ENCODE data around the gene BSDC1. TPM values are rescaled to one million over a fixed set of nuclear protein-coding genes. Genes with fewer than 3 reads are reported as not detected.

Gene BSDC1
- total and polyA plus RNA-seq, 2 of the 13 experiments (the other 11 are each of a cell fraction or from before 2014, with no cell fraction given): 40.3 to 64.2 TPM

- no peak for TF ChIP-seq ZNF441 (CRISPR knock-in tag; IDR thresholded peaks at IDR 0.05; ENCODE audit: borderline replicate concordance)
- TF ChIP-seq KLF9 (CRISPR knock-in tag; IDR thresholded peaks at IDR 0.05; ENCODE audit: low read depth): no peak
- no peak for TF ChIP-seq ZSCAN9 (CRISPR knock-in tag; IDR thresholded peaks at IDR 0.05; ENCODE audit: borderline replicate concordance)
- TF ChIP-seq ZNF329 (CRISPR knock-in tag; IDR thresholded peaks at IDR 0.05; ENCODE audit: low read depth): no peak
- no peak for TF ChIP-seq AHR (CRISPR knock-in tag; IDR thresholded peaks at IDR 0.05)
- TF ChIP-seq, protein P1, sequence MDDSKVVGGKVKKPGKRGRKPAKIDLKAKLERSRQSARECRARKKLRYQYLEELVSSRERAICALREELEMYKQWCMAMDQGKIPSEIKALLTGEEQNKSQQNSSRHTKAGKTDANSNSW (CRISPR knock-in tag; IDR thresholded peaks at IDR 0.05; ENCODE audit: borderline replicate concordance): no peak
- no peak for TF ChIP-seq ZNF432 (CRISPR knock-in tag; IDR thresholded peaks at IDR 0.05; ENCODE audit: borderline replicate concordance)
- TF ChIP-seq, protein P2, sequence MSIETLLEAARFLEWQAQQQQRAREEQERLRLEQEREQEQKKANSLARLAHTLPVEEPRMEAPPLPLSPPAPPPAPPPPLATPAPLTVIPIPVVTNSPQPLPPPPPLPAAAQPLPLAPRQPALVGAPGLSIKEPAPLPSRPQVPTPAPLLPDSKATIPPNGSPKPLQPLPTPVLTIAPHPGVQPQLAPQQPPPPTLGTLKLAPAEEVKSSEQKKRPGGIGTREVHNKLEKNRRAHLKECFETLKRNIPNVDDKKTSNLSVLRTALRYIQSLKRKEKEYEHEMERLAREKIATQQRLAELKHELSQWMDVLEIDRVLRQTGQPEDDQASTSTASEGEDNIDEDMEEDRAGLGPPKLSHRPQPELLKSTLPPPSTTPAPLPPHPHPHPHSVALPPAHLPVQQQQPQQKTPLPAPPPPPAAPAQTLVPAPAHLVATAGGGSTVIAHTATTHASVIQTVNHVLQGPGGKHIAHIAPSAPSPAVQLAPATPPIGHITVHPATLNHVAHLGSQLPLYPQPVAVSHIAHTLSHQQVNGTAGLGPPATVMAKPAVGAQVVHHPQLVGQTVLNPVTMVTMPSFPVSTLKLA (IDR thresholded peaks at IDR 0.05): no peak
- TF ChIP-seq, protein P3, sequence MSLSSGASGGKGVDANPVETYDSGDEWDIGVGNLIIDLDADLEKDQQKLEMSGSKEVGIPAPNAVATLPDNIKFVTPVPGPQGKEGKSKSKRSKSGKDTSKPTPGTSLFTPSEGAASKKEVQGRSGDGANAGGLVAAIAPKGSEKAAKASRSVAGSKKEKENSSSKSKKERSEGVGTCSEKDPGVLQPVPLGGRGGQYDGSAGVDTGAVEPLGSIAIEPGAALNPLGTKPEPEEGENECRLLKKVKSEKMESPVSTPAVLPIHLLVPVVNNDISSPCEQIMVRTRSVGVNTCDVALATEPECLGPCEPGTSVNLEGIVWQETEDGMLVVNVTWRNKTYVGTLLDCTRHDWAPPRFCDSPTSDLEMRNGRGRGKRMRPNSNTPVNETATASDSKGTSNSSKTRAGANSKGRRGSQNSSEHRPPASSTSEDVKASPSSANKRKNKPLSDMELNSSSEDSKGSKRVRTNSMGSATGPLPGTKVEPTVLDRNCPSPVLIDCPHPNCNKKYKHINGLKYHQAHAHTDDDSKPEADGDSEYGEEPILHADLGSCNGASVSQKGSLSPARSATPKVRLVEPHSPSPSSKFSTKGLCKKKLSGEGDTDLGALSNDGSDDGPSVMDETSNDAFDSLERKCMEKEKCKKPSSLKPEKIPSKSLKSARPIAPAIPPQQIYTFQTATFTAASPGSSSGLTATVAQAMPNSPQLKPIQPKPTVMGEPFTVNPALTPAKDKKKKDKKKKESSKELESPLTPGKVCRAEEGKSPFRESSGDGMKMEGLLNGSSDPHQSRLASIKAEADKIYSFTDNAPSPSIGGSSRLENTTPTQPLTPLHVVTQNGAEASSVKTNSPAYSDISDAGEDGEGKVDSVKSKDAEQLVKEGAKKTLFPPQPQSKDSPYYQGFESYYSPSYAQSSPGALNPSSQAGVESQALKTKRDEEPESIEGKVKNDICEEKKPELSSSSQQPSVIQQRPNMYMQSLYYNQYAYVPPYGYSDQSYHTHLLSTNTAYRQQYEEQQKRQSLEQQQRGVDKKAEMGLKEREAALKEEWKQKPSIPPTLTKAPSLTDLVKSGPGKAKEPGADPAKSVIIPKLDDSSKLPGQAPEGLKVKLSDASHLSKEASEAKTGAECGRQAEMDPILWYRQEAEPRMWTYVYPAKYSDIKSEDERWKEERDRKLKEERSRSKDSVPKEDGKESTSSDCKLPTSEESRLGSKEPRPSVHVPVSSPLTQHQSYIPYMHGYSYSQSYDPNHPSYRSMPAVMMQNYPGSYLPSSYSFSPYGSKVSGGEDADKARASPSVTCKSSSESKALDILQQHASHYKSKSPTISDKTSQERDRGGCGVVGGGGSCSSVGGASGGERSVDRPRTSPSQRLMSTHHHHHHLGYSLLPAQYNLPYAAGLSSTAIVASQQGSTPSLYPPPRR (CRISPR knock-in tag; IDR thresholded peaks at IDR 0.05; ENCODE audit: borderline replicate concordance): no peak
- TF ChIP-seq ZNF678 (CRISPR knock-in tag; IDR thresholded peaks at IDR 0.05): no peak
- no peak for TF ChIP-seq FOSL2 (CRISPR knock-in tag; IDR thresholded peaks at IDR 0.05)
- TF ChIP-seq SMAD9 (CRISPR knock-in tag; IDR thresholded peaks at IDR 0.05): no peak
- TF ChIP-seq, protein P4, sequence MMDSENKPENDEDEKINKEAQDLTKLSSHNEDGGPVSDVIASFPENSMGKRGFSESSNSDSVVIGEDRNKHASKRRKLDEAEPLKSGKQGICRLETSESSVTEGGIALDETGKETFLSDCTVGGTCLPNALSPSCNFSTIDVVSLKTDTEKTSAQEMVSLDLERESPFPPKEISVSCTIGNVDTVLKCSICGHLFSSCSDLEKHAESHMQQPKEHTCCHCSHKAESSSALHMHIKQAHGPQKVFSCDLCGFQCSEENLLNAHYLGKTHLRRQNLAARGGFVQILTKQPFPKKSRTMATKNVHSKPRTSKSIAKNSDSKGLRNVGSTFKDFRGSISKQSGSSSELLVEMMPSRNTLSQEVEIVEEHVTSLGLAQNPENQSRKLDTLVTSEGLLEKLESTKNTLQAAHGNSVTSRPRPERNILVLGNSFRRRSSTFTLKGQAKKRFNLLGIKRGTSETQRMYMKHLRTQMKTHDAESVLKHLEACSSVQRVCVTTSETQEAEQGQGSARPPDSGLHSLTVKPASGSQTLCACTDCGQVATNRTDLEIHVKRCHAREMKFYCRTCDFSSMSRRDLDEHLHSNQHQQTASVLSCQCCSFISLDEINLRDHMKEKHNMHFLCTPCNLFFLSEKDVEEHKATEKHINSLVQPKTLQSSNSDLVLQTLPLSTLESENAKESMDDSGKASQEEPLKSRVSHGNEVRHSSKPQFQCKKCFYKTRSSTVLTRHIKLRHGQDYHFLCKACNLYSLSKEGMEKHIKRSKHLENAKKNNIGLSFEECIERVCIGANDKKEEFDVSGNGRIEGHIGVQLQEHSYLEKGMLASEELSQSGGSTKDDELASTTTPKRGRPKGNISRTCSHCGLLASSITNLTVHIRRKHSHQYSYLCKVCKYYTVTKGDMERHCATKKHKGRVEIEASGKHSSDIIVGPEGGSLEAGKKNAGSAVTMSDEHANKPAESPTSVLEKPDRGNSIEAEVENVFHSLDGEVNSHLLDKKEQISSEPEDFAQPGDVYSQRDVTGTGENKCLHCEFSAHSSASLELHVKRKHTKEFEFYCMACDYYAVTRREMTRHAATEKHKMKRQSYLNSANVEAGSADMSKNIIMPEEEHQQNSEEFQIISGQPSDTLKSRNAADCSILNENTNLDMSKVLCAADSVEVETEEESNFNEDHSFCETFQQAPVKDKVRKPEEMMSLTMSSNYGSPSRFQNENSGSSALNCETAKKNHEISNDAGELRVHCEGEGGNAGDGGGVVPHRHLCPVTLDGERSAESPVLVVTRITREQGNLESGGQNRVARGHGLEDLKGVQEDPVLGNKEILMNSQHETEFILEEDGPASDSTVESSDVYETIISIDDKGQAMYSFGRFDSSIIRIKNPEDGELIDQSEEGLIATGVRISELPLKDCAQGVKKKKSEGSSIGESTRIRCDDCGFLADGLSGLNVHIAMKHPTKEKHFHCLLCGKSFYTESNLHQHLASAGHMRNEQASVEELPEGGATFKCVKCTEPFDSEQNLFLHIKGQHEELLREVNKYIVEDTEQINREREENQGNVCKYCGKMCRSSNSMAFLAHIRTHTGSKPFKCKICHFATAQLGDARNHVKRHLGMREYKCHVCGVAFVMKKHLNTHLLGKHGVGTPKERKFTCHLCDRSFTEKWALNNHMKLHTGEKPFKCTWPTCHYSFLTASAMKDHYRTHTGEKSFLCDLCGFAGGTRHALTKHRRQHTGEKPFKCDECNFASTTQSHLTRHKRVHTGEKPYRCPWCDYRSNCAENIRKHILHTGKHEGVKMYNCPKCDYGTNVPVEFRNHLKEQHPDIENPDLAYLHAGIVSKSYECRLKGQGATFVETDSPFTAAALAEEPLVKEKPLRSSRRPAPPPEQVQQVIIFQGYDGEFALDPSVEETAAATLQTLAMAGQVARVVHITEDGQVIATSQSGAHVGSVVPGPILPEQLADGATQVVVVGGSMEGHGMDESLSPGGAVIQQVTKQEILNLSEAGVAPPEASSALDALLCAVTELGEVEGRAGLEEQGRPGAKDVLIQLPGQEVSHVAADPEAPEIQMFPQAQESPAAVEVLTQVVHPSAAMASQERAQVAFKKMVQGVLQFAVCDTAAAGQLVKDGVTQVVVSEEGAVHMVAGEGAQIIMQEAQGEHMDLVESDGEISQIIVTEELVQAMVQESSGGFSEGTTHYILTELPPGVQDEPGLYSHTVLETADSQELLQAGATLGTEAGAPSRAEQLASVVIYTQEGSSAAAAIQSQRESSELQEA (CRISPR knock-in tag; IDR thresholded peaks at IDR 0.05; ENCODE audit: not compliant biosample characterization): no peak
- TF ChIP-seq ZNF607 (CRISPR knock-in tag; IDR thresholded peaks at IDR 0.05; ENCODE audit: borderline replicate concordance): peak; percentile 42; the same call in 1 of the 2 replicates
- TF ChIP-seq ZSCAN31 (CRISPR knock-in tag; IDR thresholded peaks at IDR 0.05; ENCODE audit: low read depth): no peak
- TF ChIP-seq SMAD3 (CRISPR knock-in tag; IDR thresholded peaks at IDR 0.05): no peak
These were observed 48.9 kb downstream of the BSDC1 start (continued) for GRCh38 chr1:32345289-32345827.

Measured in HepG2 (cell line).